ENCODE data around the gene PDCD1. TPM values are rescaled to one million over a fixed set of nuclear protein-coding genes. Genes with fewer than 3 reads are reported as not detected.

The PDCD1 gene
- polyA plus RNA-seq, 1 donor (not counting 4 experiments of a cell fraction or from before 2014, with no cell fraction given): not detected

DNA sequence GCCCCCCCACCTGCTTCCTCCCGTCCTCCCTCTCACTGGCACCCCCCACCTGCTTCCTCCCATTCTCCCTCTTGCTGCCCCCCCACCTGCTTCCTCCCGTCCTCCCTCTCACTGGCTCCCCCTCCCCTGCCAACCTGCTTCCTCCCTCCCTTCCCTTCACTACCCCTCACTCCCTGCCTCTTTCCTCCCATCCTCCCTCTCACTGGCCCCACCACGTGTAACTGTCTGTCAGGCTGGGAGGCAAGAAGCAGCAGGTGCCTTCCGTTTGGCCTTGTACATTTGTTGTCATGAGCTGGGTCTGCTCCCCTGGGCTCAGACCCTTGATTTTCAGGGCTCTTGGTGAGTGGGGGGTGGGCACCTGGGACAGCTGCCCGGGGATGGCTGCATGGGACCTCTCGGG is 29.9 kb upstream of the PDCD1 start:
- no peak for FAIRE-seq
- H3K27me3 ChIP-seq (ENCODE audit: control insufficient read depth, extremely low read depth, insufficient read depth, low read length): peaks cover 16% of the 10 kb centered on the region

DNA sequence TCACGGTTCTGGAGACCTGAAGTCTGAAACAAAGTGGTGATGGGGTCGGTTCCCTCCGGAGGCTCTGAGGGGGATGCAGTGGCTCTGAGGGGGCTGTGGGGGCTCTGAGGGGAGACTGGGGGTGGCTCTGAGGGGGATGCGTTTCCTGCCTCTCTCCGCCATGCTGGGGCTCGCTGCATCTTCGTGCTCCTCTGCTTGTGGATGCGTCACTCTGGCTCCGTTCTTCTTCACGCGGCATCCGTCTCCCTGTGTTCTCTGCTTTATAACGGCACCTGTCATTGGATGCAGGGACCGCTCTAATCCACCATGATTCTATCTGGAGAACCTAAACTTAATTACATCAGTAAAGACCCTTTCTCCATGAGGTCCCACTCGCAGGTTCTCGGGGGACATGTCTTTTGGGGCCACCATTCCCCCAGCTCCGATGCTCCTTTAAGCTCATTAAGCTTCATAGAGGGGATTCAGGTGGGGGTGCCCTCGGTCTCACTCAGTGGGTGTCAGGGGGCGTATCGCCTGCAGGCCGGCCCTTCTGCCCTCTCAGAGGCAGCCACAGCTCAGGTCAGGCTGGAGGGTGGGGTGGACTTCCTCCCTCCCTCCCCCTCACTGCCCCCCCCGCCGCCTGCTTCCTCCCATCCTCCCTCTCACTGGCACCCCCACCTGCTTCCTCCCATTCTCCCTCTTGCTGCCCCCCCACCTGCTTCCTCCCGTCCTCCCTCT is 29.3 kb upstream of the PDCD1 start:
- H3K27me3 ChIP-seq (ENCODE audit: control insufficient read depth, extremely low read depth, insufficient read depth, low read length): peaks cover 14% of the 10 kb centered on the region
- H3K4me3 ChIP-seq (ENCODE audit: control insufficient read depth in 2 of 3, extremely low read depth in 1 of 3, insufficient read depth in 2 of 3, low read depth in 1 of 3, low read length in 3 of 3): no peak overlapping the region
- dilution Hi-C loops (cut with MboI; ENCODE audit: extremely low pct_ligation_motif_present, low sequenced_read_pairs): no loop called here
- H3K4me1 ChIP-seq (ENCODE audit: control insufficient read depth, extremely low read depth, insufficient read depth, low read length): peaks cover 23% of the 10 kb centered on the region
- no peak overlapping the region for H2AFZ ChIP-seq (ENCODE audit: control insufficient read depth, low read length)
- no peaks in the 10 kb centered on the region for H3K36me3 ChIP-seq (ENCODE audit: control insufficient read depth in 2 of 2, extremely low read depth in 1 of 2, insufficient read depth in 2 of 2, low read length in 2 of 2)
- no peaks in the 10 kb centered on the region for H3K79me2 ChIP-seq (ENCODE audit: control insufficient read depth, insufficient read depth, low read length)
- DNase-seq (ENCODE audit: low read depth, low spot score): no peak
- FAIRE-seq: no peak
- no peaks in the 10 kb centered on the region for H3K9me3 ChIP-seq (ENCODE audit: control insufficient read depth, low read depth, low read length)
- TF ChIP-seq EZH2 (IDR thresholded peaks at IDR 0.05; ENCODE audit: low read length): no peak
- TF ChIP-seq, protein P1, sequence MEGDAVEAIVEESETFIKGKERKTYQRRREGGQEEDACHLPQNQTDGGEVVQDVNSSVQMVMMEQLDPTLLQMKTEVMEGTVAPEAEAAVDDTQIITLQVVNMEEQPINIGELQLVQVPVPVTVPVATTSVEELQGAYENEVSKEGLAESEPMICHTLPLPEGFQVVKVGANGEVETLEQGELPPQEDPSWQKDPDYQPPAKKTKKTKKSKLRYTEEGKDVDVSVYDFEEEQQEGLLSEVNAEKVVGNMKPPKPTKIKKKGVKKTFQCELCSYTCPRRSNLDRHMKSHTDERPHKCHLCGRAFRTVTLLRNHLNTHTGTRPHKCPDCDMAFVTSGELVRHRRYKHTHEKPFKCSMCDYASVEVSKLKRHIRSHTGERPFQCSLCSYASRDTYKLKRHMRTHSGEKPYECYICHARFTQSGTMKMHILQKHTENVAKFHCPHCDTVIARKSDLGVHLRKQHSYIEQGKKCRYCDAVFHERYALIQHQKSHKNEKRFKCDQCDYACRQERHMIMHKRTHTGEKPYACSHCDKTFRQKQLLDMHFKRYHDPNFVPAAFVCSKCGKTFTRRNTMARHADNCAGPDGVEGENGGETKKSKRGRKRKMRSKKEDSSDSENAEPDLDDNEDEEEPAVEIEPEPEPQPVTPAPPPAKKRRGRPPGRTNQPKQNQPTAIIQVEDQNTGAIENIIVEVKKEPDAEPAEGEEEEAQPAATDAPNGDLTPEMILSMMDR (optimal IDR thresholded peaks at IDR 0.05 in 1 of 3, IDR thresholded peaks at IDR 0.05 in 1 of 3, conservative IDR thresholded peaks at IDR 0.05 in 1 of 3; ENCODE audit: extremely low read depth in 1 of 3, insufficient read depth in 2 of 3, low read length in 3 of 3): no peak
- H4K20me1 ChIP-seq (ENCODE audit: control insufficient read depth, extremely low read depth, insufficient read depth, low read length): no peaks in the 10 kb centered on the region
- no peak overlapping the region for H3K9ac ChIP-seq (ENCODE audit: control insufficient read depth, extremely low read depth, insufficient read depth, low read length)
- no peaks in the 10 kb centered on the region for H3K9me1 ChIP-seq (ENCODE audit: control insufficient read depth, extremely low read depth, insufficient read depth, low read length)
- no peak overlapping the region for H3K27ac ChIP-seq (ENCODE audit: control insufficient read depth, insufficient read depth, low read length)
- no peak overlapping the region for H3K4me2 ChIP-seq (ENCODE audit: control insufficient read depth, extremely low read depth, insufficient read depth, low read depth, low read length)

More for the DNA sequence above, 29.9 kb upstream of the PDCD1 start:
- no peaks in the 10 kb centered on the region for H3K9me1 ChIP-seq (ENCODE audit: control insufficient read depth, extremely low read depth, insufficient read depth, low read length)
- no peak overlapping the region for H2AFZ ChIP-seq (ENCODE audit: control insufficient read depth, low read length)
- no peak overlapping the region for H3K4me2 ChIP-seq (ENCODE audit: control insufficient read depth, extremely low read depth, insufficient read depth, low read depth, low read length)
- no peaks in the 10 kb centered on the region for H3K9me3 ChIP-seq (ENCODE audit: control insufficient read depth, low read depth, low read length)
- no peaks in the 10 kb centered on the region for H3K79me2 ChIP-seq (ENCODE audit: control insufficient read depth, insufficient read depth, low read length)
- TF ChIP-seq, protein P1 (optimal IDR thresholded peaks at IDR 0.05 in 1 of 3, IDR thresholded peaks at IDR 0.05 in 1 of 3, conservative IDR thresholded peaks at IDR 0.05 in 1 of 3; ENCODE audit: extremely low read depth in 1 of 3, insufficient read depth in 2 of 3, low read length in 3 of 3): no peak
- TF ChIP-seq EZH2 (IDR thresholded peaks at IDR 0.05; ENCODE audit: low read length): no peak
- DNase-seq (ENCODE audit: low read depth, low spot score): no peak
- peaks cover 24% of the 10 kb centered on the region for H3K4me1 ChIP-seq (ENCODE audit: control insufficient read depth, extremely low read depth, insufficient read depth, low read length)
- no peak overlapping the region for H3K4me3 ChIP-seq (ENCODE audit: control insufficient read depth in 2 of 3, extremely low read depth in 1 of 3, insufficient read depth in 2 of 3, low read depth in 1 of 3, low read length in 3 of 3)
- H3K27ac ChIP-seq (ENCODE audit: control insufficient read depth, insufficient read depth, low read length): no peak overlapping the region
- no peak overlapping the region for H3K9ac ChIP-seq (ENCODE audit: control insufficient read depth, extremely low read depth, insufficient read depth, low read length)
- dilution Hi-C loops (cut with MboI; ENCODE audit: extremely low pct_ligation_motif_present, low sequenced_read_pairs): no loop called here
- no peaks in the 10 kb centered on the region for H3K36me3 ChIP-seq (ENCODE audit: control insufficient read depth in 2 of 2, extremely low read depth in 1 of 2, insufficient read depth in 2 of 2, low read length in 2 of 2)
- no peaks in the 10 kb centered on the region for H4K20me1 ChIP-seq (ENCODE audit: control insufficient read depth, extremely low read depth, insufficient read depth, low read length)

Data from keratinocyte (primary cell).